HG03135 (cell line): Measurements from ENCODE around the gene FEM1B.

Experiments used
- ATAC-seq: cut with Tn5 transposase; IDR thresholded peaks from one replicate; pipeline ENCODE4 v1.9.1; 2021; ENCODE audit warnings: mild to moderate bottlenecking, moderate library complexity; ENCODE audit not compliant: unreplicated experiment

The FEM1B gene

GRCh38 chr15:68321229-68321628, 43.7 kb downstream of the FEM1B start:
- ATAC-seq, result no peak

- no peak for ATAC-seq
These were observed 45.3 kb downstream of the FEM1B start for GRCh38 chr15:68322796-68323195.

- no peak for ATAC-seq
These were observed 48.2 kb downstream of the FEM1B start for GRCh38 chr15:68325726-68326125.

- ATAC-seq, result no peak
These were observed 49.3 kb downstream of the FEM1B start for GRCh38 chr15:68326711-68327354.

- ATAC-seq, result no peak
These were observed 50.9 kb downstream of the FEM1B start for GRCh38 chr15:68328443-68328842.

- no peak for ATAC-seq
These were observed 51.4 kb downstream of the FEM1B start for GRCh38 chr15:68328964-68329363.

- no peak for ATAC-seq
These were observed 52.9 kb downstream of the FEM1B start for GRCh38 chr15:68330416-68330815.

- no peak for ATAC-seq
These were observed 53.4 kb downstream of the FEM1B start for GRCh38 chr15:68330901-68331300.

GRCh38 chr15:68332266-68332665, 54.7 kb downstream of the FEM1B start:
- ATAC-seq, result no peak

- ATAC-seq, result no peak
These were observed 56.4 kb downstream of the FEM1B start for GRCh38 chr15:68333775-68334470.

GRCh38 chr15:68334661-68335124, 57.1 kb downstream of the FEM1B start:
- no peak for ATAC-seq

GRCh38 chr15:68335251-68335650, 57.7 kb downstream of the FEM1B start:
- no peak for ATAC-seq

GRCh38 chr15:68335655-68336054, 58.1 kb downstream of the FEM1B start:
- no peak for ATAC-seq

- no peak for ATAC-seq
These were observed 59.0 kb downstream of the FEM1B start for GRCh38 chr15:68336516-68336915.

- ATAC-seq, result no peak
These were observed 60.3 kb downstream of the FEM1B start for GRCh38 chr15:68337826-68338225.

GRCh38 chr15:68339481-68339880, 61.9 kb downstream of the FEM1B start:
- ATAC-seq, result no peak

GRCh38 chr15:68340726-68341671, 63.5 kb downstream of the FEM1B start:
- no peak for ATAC-seq

- no peak for ATAC-seq
These were observed 64.5 kb downstream of the FEM1B start for GRCh38 chr15:68341760-68342725.

GRCh38 chr15:68343579-68344225, 66.2 kb downstream of the FEM1B start:
- no peak for ATAC-seq

GRCh38 chr15:68344600-68344999, 67.1 kb downstream of the FEM1B start:
- ATAC-seq, result no peak
